ENCODE data around the gene HARS1. TPM values are rescaled to one million over a fixed set of nuclear protein-coding genes. Genes with fewer than 3 reads are reported as not detected.

Gene HARS1, protein sequence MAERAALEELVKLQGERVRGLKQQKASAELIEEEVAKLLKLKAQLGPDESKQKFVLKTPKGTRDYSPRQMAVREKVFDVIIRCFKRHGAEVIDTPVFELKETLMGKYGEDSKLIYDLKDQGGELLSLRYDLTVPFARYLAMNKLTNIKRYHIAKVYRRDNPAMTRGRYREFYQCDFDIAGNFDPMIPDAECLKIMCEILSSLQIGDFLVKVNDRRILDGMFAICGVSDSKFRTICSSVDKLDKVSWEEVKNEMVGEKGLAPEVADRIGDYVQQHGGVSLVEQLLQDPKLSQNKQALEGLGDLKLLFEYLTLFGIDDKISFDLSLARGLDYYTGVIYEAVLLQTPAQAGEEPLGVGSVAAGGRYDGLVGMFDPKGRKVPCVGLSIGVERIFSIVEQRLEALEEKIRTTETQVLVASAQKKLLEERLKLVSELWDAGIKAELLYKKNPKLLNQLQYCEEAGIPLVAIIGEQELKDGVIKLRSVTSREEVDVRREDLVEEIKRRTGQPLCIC
- 10 to 100 TPM; 41.0 to 68.9 TPM for total RNA-seq

DNA sequence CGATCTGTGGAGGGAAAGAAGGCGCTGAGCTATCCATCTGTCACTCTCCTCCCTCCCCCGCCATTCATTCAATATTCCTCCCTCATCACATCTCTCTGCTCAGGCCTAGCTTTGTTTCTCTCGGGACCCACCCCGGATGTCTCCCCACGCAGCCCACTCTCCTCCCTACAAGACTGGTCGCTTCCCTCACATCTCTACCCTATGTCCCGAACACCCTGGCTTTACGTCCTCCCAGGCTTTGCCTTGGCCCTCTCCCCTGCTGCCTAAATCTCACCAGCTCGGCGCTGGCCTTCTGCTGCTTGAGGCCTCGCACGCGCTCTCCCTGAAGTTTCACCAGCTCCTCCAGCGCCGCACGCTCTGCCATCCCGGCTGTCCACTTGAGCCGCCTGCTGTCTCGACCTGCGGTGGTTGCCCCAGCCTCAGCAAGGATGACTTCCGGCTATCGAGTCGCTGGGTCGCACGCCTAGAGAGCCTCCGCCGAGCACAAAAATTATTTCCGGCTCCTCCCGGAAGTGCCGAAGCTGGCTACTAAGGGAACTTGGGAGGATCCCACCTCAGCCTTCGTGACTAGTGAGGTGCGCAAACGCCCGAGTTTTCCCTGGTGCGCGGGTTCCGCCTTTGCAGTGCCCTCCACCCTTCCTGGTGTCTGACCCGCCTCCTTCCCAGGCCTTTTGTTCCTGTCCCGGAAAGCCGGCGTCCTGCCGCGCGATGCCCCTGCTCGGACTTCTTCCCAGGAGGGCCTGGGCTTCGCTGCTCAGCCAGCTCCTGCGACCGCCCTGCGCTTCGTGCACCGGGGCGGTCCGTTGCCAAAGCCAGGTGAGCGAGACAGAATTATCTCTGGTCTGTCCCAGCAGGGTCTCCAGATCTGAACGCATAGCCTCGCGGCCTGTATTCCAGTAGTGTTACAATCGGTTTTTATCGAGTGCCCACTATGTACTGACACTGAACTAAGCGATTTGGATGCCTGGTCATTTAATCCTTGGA lies at the start of gene HARS1, which contains the start of gene HARS2:
Gene HARS1 (minus strand): TSS at position 430 of the 984 bp plus-strand sequence. CDS start 66 bp downstream, at position 364.
Gene HARS2 (plus strand): TSS at position 515 of the 984 bp plus-strand sequence. CDS start 194 bp downstream, at position 709.

DNA sequence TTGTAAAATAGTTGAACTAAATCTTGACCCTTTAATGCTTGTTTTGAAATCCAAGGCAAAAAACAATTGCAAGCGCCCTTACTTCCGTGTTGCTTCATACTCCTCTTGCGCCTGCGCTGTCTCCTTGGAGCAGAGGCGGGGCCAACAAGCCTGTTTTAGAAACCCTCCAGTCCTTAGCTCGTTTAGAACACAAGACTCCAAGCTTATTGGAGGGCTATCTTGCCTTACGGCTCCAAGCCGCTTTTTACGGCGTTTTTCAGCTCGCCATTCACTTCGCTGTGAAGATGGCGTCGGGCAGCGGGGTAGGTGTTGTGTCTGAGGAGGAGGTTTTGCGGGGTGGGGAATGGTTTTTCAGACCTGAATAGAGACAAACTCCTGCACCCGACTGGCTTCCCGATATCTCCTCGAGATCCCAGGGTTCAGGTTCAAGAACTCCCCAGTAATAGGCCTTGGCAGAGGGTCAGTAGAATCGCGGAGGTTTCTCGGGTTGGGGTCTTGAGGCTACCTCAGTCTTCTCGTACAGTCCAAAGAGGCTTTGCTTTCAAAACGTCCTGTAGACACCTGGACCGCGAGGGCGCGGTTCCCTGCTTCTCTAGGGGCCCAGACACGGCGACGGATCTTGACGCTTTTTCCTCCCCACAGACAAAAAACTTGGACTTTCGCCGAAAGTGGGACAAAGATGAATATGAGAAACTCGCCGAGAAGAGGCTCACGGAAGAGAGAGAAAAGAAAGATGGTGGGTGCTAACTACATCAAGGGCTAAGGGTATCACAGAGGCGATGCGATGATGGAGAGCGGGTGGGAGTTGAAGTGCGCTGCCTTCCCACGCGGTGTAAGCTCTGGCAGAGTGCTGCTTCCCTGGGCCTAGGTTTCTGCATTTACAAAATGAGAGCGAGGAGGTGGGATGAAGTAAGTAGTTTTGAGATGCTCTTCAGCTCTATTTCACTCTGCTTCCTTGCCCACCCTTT lies 9.3 kb upstream of the HARS1 start, which contains the start of gene ZMAT2:
Gene ZMAT2 (plus strand): TSS at position 271 of the 968 bp plus-strand sequence. CDS start 14 bp downstream, at position 285.

DNA sequence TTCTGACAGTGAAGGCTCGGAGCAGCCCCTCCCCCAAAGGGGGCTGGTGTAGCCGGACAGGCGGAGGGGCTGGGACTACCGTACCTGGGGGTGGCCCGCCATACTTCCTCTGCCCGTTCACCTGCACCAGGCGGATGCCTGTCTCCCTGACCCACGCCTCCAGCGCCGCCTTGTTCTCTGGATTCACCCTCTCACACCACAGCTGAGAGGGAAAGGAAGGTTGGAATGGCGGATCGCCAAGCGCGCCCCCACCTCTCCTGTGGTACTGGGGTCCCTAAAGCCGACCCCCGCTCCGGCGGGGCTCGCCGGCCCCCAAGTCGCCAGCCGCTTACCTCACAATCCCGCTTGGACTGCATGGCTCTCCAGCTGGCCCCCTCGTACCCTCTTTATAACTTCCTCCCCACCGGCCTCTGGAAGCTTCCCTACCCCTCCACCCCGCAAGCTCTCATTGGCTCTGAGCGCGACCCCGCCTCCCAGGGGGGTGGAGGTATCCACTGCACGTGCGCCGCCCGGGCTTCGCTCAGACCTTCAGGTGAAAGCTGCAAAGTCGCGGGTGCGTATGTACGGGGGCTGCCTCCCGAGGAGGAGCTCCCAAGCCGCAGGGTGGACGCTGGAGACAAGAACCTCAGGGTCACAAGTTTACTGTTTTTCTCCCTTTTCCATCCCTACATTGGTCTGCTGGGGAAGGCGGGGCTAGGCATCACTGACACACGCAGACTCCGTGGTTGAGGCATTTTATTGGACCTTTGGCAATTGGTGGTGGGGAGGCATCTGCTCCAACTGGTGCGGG lies 17.8 kb downstream of the HARS1 start, which contains the start of gene DND1:
Gene DND1 (minus strand): TSS at position 390 of the 790 bp plus-strand sequence. CDS start 34 bp downstream, at position 356.

DNA sequence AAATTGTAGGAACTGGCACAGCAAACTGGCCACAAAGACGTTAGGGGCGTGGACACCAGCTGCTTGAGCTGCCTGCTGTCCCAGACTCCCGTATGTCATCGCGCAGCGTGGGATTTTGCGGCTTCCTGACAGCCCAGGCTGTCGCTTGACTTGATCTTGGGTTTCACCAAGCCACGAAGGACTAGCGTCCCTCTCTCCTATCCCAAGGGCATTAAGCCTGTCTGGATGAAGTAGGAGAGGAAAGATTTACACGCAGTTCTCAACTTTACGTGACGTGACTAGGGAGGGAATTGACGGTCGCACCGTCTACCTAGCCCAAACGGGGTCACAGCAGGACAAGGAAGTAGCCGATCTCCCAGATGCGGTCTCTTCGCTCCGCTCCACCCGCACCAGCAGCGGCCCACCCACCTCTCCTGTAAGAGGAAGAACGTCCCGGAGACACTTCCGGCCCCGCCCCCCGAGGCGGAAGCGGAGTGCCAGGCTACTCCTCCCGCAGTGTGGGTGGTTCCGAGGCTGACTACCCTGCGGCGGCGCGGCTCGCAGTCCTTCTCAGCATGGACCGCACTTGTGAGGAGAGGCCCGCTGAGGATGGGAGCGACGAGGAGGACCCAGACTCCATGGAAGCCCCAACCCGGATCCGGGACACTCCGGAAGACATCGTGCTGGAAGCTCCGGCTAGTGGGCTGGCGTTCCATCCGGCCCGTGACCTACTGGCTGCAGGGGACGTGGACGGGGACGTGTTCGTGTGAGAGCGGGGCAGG lies 26.6 kb downstream of the HARS1 start, which contains the start of gene WDR55:
Gene WDR55 (plus strand): TSS at position 546 of the 761 bp plus-strand sequence. CDS start 9 bp downstream, at position 555.

DNA sequence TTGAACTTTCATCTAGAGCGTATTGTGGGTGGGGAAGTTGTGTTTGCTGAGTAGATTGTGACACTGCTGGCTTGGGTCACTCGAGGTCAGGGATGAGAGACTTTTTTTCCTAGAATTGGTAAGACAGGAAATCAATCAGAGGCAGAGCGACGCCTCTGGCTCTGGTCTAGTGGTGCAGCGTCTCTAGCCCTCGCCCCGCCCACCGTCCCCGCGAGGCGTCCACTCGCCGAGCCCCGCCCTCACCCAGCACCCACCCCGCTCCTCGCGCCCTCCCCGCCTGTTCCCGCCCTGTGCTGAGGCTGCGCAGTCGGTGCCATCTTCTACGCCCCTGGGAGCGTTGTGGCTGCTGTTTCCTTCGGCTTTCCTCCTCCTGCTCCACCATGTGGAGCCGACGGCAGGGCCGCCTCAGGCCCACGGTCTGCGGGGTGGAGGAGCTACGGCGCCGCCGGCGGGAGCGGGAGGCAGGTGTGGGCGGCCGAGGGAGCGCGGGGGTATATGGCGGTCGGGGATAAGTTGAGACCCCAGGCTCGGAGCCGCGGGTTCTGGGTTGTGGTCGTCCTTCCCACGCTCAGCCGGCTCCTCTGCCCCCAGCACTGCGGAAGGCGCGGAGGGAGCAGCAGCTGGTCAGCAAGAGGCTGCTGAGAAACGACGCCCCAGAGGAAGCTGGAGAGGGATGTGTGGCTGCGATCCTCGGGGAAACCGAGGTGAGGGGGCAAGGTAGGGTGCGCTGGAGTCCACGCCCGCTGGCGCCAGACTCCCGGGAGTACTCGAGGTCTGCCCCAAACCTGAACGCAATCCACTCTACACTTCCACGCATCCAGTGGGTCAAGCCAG lies 51.8 kb downstream of the HARS1 start, which contains the start of gene TMCO6:
Gene TMCO6 (plus strand): TSS at position 304 of the 834 bp plus-strand sequence. CDS start 77 bp downstream, at position 381.

DNA sequence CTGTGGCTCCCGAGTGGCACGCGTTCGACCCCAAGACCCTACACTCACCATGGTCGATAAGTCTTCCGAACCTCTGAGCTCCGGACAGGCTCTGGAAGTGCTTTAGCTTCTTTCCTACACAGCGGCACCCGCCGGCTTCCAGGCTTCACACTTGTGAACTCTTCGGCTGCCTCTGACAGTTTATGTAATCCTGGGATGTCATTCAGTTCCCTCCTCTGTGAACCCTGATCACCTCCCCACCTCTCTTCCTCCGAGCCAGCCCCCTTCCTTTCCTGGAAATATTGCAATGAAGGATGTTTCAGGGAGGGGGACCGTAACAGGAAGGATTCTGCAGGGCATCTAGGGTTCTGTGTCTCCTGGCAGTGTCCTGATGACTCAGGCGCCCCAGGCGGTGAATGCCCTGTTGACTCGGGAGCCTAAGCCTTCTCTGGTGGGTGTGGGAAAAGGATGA lies 58.1 kb downstream of the HARS1 start, which contains the start of gene CD14:
Gene CD14 (minus strand): TSS at position 155 of the 451 bp plus-strand sequence. CDS start 104 bp downstream, at position 51.

Small RNA genes lying within 50 kb of the gene (small RNA-seq; reads per million reads assigned to genes)
- gene VTRNA1-1 = 62.3 to 173 reads per million in 2 donors
- gene VTRNA1-2 = 53.5 to 54.1 reads per million in 2 donors
- gene VTRNA1-3 = 4.8 to 9.3 reads per million in 2 donors

Other genes with a start within 250 kb of the HARS1 start
- gene EIF4EBP3, start 143.7 kb downstream of the HARS1 start, total RNA-seq = 1 to 10 TPM; 1.7 to 4.1 TPM
- gene SRA1, start 133.9 kb downstream of the HARS1 start, total RNA-seq = 10 to 100 TPM; 20.6 to 43.0 TPM
- 10 to 100 TPM; 10.3 to 16.9 TPM for gene APBB3, start 126.8 kb downstream of the HARS1 start, total RNA-seq
- gene SLC35A4, start 126.5 kb downstream of the HARS1 start, total RNA-seq = 10 to 100 TPM; 32.0 to 43.6 TPM
- gene CD14, start 58.2 kb downstream of the HARS1 start, total RNA-seq = 1 to 10 TPM; 1.3 to 3.4 TPM
- 10 to 100 TPM; 12.7 to 14.8 TPM for gene TMCO6, start 51.9 kb downstream of the HARS1 start, total RNA-seq
- gene NDUFA2, start 43.7 kb downstream of the HARS1 start, total RNA-seq = 10 to 100 TPM; 41.6 to 48.0 TPM
- gene IK, start 43.5 kb downstream of the HARS1 start, total RNA-seq = 10 to 100 TPM; 84.3 to 95.2 TPM
- 10 to 100 TPM; 32.3 to 50.3 TPM for gene WDR55, start 26.5 kb downstream of the HARS1 start, total RNA-seq
- gene DND1, start 17.8 kb downstream of the HARS1 start, total RNA-seq = under 1 TPM; 0.34 to 1.00 TPM
- gene HARS2, start 85 bp upstream of the HARS1 start, total RNA-seq = 10 to 100 TPM; 24.1 to 29.0 TPM
- gene ZMAT2, start 9.1 kb upstream of the HARS1 start, total RNA-seq = 10 to 100 TPM; 23.4 to 37.0 TPM
- not detected for gene PCDHA1, start 94.8 kb upstream of the HARS1 start, total RNA-seq
- gene PCDHA2, start 103.5 kb upstream of the HARS1 start, total RNA-seq = not detected
- under 1 TPM in 1 of 2 donors, not detected in 1; under 0.01 TPM for gene PCDHA3, start 109.7 kb upstream of the HARS1 start, total RNA-seq
- under 1 TPM; under 0.01 TPM for gene PCDHA4, start 115.7 kb upstream of the HARS1 start, total RNA-seq
- under 1 TPM; under 0.01 TPM for gene PCDHA5, start 130.2 kb upstream of the HARS1 start, total RNA-seq
- gene PCDHA6, start 136.6 kb upstream of the HARS1 start, total RNA-seq = under 1 TPM in 1 of 2 donors, not detected in 1; 0.34 TPM
- not detected for gene PCDHA7, start 142.9 kb upstream of the HARS1 start, total RNA-seq
- gene PCDHA8, start 149.8 kb upstream of the HARS1 start, total RNA-seq = not detected
- gene PCDHA9, start 157.0 kb upstream of the HARS1 start, total RNA-seq = not detected
- under 1 TPM in 1 of 2 donors, not detected in 1; 0.69 TPM for gene PCDHA10, start 164.5 kb upstream of the HARS1 start, total RNA-seq
- under 1 TPM in 1 of 2 donors, not detected in 1; under 0.01 TPM for gene PCDHA11, start 177.6 kb upstream of the HARS1 start, total RNA-seq
- gene PCDHA12, start 183.9 kb upstream of the HARS1 start, total RNA-seq = not detected
- under 1 TPM in 1 of 2 donors, not detected in 1; under 0.01 TPM for gene PCDHA13, start 190.8 kb upstream of the HARS1 start, total RNA-seq
- gene PCDHAC1, start 234.9 kb upstream of the HARS1 start, total RNA-seq = under 1 TPM in 1 of 2 donors, not detected in 1; 0.34 TPM